ENCODE data around the gene FARP1. TPM values are rescaled to one million over a fixed set of nuclear protein-coding genes. Genes with fewer than 3 reads are reported as not detected.

FARP1 gene
- total and polyA plus RNA-seq, 2 of the 13 experiments (the other 11 are each of a cell fraction or from before 2014, with no cell fraction given) = 70.6 to 126 TPM

DNA sequence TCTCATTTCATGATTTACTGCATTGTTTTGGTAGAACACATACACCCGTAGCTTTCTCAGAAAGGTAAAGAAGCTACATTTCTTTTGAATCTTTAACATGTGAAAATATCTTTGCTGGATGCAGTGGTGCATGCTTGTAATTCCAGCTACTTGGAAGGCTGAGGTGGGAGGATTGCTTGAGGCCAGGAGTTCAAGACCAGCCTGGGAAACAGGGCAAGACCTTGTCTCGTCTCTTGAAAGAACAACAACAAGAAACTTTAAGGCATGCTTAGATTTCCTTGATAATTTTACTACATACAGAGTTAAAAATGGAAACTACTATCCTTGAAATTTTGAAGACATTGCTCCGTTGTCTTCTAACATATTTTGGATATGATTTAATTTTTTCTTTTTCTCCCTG, 26.4 kb downstream of the FARP1 start:
- in situ Hi-C loops (cut with HindIII; ENCODE audit: extremely low pct_ligation_motif_present, low pct_unique_long_range_greater_than_20kb) = no loop called here
- no peak overlapping the region for H3K4me3 ChIP-seq (replicated peaks in 1 of 3; ENCODE audit: insufficient read depth in 1 of 3, low read depth in 2 of 3, low read length in 3 of 3)
- POLR2A ChIA-PET = no interaction called here
- H3K36me3 ChIP-seq (replicated peaks in 1 of 2; ENCODE audit: control insufficient read depth in 1 of 2, insufficient read depth in 2 of 2, low read length in 2 of 2) = peaks cover 2 to 13% of the 10 kb centered on the region in 2 experiments
- no peak overlapping the region for H3K4me2 ChIP-seq (ENCODE audit: low read depth, low read length)
- peaks cover 96% of the 10 kb centered on the region for H3K79me2 ChIP-seq (ENCODE audit: insufficient read depth, low read length)
- H3K27ac ChIP-seq (ENCODE audit: extremely low read length, insufficient read depth, low read length) = no peak overlapping the region
- ATAC-seq (no peak), FAIRE-seq (no peak), DNase-seq (ENCODE audit: low spot score) (no peak)
- H3K9ac ChIP-seq (ENCODE audit: insufficient read depth, low read depth, low read length) = no peak overlapping the region
- CTCF ChIA-PET (ENCODE audit: low intra/inter-chr PET ratio, low total read pairs) = no interaction called here
- no peaks in the 10 kb centered on the region; a peak in 1 of 5 replicates for H3K27me3 ChIP-seq (ENCODE audit: control insufficient read depth in 1 of 2, insufficient read depth in 2 of 2, low read length in 2 of 2)
- intact Hi-C loops (cut with micrococcal nuclease; ENCODE audit: unreplicated experiment) = no loop called here
- H3K9me3 ChIP-seq (ENCODE audit: low read length) = no peaks in the 10 kb centered on the region
- 96% methylated on average over 3 of the region's 3 CpGs for WGBS (ENCODE audit: low lambda C conversion rate)
- H2AFZ ChIP-seq (ENCODE audit: low read length) = no peak overlapping the region
- BruUV-seq (replicated peaks) = no TSS peak
- peaks cover 92% of the 10 kb centered on the region for H3K4me1 ChIP-seq (ENCODE audit: insufficient read depth, low read length)
- H4K20me1 ChIP-seq (ENCODE audit: insufficient read depth, low read length) = peaks cover 71% of the 10 kb centered on the region
- TF ChIP-seq, protein P1, sequence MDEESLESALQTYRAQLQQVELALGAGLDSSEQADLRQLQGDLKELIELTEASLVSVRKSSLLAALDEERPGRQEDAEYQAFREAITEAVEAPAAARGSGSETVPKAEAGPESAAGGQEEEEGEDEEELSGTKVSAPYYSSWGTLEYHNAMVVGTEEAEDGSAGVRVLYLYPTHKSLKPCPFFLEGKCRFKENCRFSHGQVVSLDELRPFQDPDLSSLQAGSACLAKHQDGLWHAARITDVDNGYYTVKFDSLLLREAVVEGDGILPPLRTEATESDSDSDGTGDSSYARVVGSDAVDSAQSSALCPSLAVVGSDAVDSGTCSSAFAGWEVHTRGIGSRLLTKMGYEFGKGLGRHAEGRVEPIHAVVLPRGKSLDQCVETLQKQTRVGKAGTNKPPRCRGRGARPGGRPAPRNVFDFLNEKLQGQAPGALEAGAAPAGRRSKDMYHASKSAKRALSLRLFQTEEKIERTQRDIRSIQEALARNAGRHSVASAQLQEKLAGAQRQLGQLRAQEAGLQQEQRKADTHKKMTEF (CRISPR knock-in tag; IDR thresholded peaks at IDR 0.05) = no peak
- TF ChIP-seq, protein P2, sequence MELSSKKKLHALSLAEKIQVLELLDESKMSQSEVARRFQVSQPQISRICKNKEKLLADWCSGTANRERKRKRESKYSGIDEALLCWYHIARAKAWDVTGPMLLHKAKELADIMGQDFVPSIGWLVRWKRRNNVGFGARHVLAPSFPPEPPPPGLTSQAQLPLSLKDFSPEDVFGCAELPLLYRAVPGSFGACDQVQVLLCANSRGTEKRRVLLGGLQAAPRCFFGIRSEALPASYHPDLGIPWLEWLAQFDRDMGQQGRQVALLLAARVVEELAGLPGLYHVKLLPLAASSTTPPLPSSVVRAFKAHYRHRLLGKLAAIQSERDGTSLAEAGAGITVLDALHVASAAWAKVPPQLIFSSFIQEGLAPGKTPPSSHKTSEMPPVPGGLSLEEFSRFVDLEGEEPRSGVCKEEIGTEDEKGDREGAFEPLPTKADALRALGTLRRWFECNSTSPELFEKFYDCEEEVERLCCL (CRISPR knock-in tag; IDR thresholded peaks at IDR 0.05; ENCODE audit: borderline replicate concordance) = no peak
- TF ChIP-seq ZNF496 (CRISPR knock-in tag; IDR thresholded peaks at IDR 0.05; ENCODE audit: insufficient replicate concordance) (no peak), RBFOX2 (IDR thresholded peaks at IDR 0.05; ENCODE audit: low read depth, low read length) (no peak), ZNF678 (CRISPR knock-in tag; IDR thresholded peaks at IDR 0.05) (no peak), EED (CRISPR knock-in tag; IDR thresholded peaks at IDR 0.05) (no peak), PCBP2 (optimal IDR thresholded peaks at IDR 0.05; ENCODE audit: low read depth, low read length, poor library complexity, severe bottlenecking) (no peak)
- TF ChIP-seq, protein P3, sequence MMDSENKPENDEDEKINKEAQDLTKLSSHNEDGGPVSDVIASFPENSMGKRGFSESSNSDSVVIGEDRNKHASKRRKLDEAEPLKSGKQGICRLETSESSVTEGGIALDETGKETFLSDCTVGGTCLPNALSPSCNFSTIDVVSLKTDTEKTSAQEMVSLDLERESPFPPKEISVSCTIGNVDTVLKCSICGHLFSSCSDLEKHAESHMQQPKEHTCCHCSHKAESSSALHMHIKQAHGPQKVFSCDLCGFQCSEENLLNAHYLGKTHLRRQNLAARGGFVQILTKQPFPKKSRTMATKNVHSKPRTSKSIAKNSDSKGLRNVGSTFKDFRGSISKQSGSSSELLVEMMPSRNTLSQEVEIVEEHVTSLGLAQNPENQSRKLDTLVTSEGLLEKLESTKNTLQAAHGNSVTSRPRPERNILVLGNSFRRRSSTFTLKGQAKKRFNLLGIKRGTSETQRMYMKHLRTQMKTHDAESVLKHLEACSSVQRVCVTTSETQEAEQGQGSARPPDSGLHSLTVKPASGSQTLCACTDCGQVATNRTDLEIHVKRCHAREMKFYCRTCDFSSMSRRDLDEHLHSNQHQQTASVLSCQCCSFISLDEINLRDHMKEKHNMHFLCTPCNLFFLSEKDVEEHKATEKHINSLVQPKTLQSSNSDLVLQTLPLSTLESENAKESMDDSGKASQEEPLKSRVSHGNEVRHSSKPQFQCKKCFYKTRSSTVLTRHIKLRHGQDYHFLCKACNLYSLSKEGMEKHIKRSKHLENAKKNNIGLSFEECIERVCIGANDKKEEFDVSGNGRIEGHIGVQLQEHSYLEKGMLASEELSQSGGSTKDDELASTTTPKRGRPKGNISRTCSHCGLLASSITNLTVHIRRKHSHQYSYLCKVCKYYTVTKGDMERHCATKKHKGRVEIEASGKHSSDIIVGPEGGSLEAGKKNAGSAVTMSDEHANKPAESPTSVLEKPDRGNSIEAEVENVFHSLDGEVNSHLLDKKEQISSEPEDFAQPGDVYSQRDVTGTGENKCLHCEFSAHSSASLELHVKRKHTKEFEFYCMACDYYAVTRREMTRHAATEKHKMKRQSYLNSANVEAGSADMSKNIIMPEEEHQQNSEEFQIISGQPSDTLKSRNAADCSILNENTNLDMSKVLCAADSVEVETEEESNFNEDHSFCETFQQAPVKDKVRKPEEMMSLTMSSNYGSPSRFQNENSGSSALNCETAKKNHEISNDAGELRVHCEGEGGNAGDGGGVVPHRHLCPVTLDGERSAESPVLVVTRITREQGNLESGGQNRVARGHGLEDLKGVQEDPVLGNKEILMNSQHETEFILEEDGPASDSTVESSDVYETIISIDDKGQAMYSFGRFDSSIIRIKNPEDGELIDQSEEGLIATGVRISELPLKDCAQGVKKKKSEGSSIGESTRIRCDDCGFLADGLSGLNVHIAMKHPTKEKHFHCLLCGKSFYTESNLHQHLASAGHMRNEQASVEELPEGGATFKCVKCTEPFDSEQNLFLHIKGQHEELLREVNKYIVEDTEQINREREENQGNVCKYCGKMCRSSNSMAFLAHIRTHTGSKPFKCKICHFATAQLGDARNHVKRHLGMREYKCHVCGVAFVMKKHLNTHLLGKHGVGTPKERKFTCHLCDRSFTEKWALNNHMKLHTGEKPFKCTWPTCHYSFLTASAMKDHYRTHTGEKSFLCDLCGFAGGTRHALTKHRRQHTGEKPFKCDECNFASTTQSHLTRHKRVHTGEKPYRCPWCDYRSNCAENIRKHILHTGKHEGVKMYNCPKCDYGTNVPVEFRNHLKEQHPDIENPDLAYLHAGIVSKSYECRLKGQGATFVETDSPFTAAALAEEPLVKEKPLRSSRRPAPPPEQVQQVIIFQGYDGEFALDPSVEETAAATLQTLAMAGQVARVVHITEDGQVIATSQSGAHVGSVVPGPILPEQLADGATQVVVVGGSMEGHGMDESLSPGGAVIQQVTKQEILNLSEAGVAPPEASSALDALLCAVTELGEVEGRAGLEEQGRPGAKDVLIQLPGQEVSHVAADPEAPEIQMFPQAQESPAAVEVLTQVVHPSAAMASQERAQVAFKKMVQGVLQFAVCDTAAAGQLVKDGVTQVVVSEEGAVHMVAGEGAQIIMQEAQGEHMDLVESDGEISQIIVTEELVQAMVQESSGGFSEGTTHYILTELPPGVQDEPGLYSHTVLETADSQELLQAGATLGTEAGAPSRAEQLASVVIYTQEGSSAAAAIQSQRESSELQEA (CRISPR knock-in tag; IDR thresholded peaks at IDR 0.05; ENCODE audit: not compliant biosample characterization) = no peak
- TF ChIP-seq, protein P4, sequence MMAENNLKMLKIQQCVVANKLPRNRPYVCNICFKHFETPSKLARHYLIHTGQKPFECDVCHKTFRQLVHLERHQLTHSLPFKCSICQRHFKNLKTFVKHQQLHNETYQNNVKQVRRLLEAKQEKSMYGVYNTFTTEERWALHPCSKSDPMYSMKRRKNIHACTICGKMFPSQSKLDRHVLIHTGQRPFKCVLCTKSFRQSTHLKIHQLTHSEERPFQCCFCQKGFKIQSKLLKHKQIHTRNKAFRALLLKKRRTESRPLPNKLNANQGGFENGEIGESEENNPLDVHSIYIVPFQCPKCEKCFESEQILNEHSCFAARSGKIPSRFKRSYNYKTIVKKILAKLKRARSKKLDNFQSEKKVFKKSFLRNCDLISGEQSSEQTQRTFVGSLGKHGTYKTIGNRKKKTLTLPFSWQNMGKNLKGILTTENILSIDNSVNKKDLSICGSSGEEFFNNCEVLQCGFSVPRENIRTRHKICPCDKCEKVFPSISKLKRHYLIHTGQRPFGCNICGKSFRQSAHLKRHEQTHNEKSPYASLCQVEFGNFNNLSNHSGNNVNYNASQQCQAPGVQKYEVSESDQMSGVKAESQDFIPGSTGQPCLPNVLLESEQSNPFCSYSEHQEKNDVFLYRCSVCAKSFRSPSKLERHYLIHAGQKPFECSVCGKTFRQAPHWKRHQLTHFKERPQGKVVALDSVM (CRISPR knock-in tag; IDR thresholded peaks at IDR 0.05) = no peak
- TF ChIP-seq, protein P5, sequence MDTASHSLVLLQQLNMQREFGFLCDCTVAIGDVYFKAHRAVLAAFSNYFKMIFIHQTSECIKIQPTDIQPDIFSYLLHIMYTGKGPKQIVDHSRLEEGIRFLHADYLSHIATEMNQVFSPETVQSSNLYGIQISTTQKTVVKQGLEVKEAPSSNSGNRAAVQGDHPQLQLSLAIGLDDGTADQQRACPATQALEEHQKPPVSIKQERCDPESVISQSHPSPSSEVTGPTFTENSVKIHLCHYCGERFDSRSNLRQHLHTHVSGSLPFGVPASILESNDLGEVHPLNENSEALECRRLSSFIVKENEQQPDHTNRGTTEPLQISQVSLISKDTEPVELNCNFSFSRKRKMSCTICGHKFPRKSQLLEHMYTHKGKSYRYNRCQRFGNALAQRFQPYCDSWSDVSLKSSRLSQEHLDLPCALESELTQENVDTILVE (CRISPR knock-in tag; IDR thresholded peaks at IDR 0.05) = no peak

Measured in HepG2 (cell line).